Choroid plexus epithelial cell (primary cell): Measurements from ENCODE around the gene CDC42.

Source experiments
- DNase-seq: peaks from one replicate; pipeline ENCODE4 v3.0.0-alpha.2; 2010; ENCODE audit warnings: low read depth
- H3K4me3 ChIP-seq: 2 replicates; pipeline ENCODE4 v1.5.1; 2011; ENCODE audit warnings: low read depth, mild to moderate bottlenecking, control low read depth, low read length, moderate library complexity
- CTCF ChIP-seq: conservative IDR thresholded peaks from 2 replicates; pipeline ENCODE4 v1.5.1; 2011; ENCODE audit warnings: low read depth, mild to moderate bottlenecking, control low read depth, inconsistent platforms, low read length, moderate library complexity

Gene CDC42

GRCh38 chr1:22053017-22053860, 730 bp downstream of the CDC42 start:
- TF ChIP-seq CTCF: no peak
- peak overlapping the region; percentile 99 for H3K4me3 ChIP-seq
- DNase-seq: peak; percentile 88

- H3K4me3 ChIP-seq: peak overlapping the region; percentile 99
- DNase-seq: no peak
- no peak for TF ChIP-seq CTCF
Measured at GRCh38 chr1:22053861-22054770, 1.6 kb downstream of the CDC42 start.

DNA sequence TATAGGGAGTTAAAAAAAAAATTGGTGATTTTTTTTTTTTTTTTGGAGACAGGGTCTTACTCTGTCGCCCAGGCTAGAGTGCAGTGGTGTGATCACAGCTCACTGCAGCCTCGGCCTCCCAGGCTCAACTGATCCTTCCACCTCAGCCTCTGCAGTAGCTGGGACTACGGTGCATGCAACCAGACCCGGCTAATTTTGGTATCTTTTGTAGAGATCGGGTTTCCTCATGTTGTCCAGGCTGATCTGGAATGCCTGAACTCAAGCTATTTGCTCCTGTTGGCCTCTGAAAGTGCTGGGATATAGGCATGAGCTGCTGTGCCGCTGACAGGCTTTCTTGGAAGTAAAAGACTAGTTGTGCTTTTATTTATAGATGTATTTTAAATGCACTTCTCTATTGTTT, 3.0 kb downstream of the CDC42 start:
- peak overlapping the region; percentile 13 for H3K4me3 ChIP-seq
- no peak for TF ChIP-seq CTCF
- no peak for DNase-seq

- TF ChIP-seq CTCF: no peak
- DNase-seq: no peak
Measured at GRCh38 chr1:22056043-22056442, 3.5 kb downstream of the CDC42 start.

DNA sequence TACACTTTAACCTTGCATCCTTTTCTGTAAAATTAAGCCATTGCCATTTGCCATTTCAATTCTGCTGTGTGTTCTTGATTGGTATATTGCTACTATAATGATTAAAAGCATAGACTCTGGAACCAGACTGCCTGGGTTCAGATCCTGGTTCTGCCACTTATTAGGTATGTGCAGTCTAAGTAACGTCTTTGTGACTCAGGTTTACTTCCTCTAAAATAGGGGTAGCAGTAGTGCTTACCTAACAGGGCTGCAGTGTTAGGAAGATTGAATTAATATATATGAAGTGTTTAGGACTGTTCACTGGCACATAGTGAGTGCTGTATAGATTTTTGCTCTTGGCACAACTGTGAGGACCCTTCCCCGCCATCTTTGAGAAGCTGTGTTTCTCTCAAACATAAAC, 4.4 kb downstream of the CDC42 start:
- no peak for DNase-seq
- TF ChIP-seq CTCF: no peak
- no peak overlapping the region for H3K4me3 ChIP-seq

More at GRCh38 chr1:22056043-22056442, 3.5 kb downstream of the CDC42 start:
- no peak overlapping the region for H3K4me3 ChIP-seq

DNA sequence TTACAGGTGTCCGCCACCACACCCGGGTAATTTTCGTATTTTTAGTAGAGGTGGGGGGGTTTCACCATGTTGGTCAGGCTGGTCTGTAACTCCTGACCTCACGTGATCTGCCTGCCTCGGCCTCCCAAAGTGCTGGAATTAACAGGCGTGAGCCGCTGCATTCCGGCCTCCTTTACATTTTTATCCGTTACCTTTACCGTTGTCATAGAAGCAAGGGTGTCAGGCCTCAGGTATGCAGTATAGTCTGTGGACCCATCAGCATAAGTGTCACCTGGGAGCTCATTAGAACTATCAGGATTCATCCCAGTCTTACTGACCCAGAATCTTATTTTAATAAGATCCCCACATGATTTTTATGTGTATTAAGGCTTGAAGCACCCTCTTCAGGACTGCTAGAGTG, 5.4 kb downstream of the CDC42 start:
- no peak for TF ChIP-seq CTCF
- no peak for DNase-seq
- H3K4me3 ChIP-seq: no peak overlapping the region
